SU-DHL-6 (cell line): ENCODE measurements around the gene ALOX12.
"Not testable (repeated sequence)": the region's sequence is repeated elsewhere in the genome, so short reads cannot be mapped to it uniquely, and the experiment has no call there.

ENCODE experiments used
- H2AFZ ChIP-seq: fragments of 200-600 bp; sonication (generic); 2 replicates; pipeline ENCODE4 v1.6.1; 2014; ENCODE audit warnings: low read depth, mild to moderate bottlenecking, moderate library complexity, mixed read lengths, antibody characterized with exemption, low read length; ENCODE audit not compliant: severe bottlenecking
- H3F3A ChIP-seq: fragments of 200-600 bp; shearing (Covaris generic); 2 replicates; pipeline ENCODE4 v1.6.0; 2016; ENCODE audit warnings: antibody characterized with exemption, mild to moderate bottlenecking; ENCODE audit not compliant: insufficient read depth
- H3K27ac ChIP-seq: fragments of 200-600 bp; sonication (generic); 2 replicates; pipeline ENCODE4 v1.5.1; 2016; ENCODE audit warnings: low read depth, mild to moderate bottlenecking, low read length, moderate library complexity, mixed read lengths
- H3K27me3 ChIP-seq: fragments of 200-600 bp; sonication (generic), shearing (Covaris generic); 2 replicates; pipeline ENCODE4 v1.6.0; 2014; ENCODE audit warnings: mild to moderate bottlenecking, low read length
- H3K36me3 ChIP-seq: fragments of 200-600 bp; sonication (generic); 2 replicates; pipeline ENCODE4 v1.6.1; 2014; ENCODE audit warnings: mild to moderate bottlenecking, low read length, mixed read lengths
- H3K4me2 ChIP-seq: fragments of 300-600, 200-600 bp; shearing (Covaris generic), sonication (generic); 2 replicates; pipeline ENCODE4 v1.6.0; 2014; ENCODE audit warnings: low read length, low read depth, mild to moderate bottlenecking; ENCODE audit not compliant: poor library complexity, severe bottlenecking
- H3K4me3 ChIP-seq: fragments of 200-600 bp; sonication (generic); 2 replicates; pipeline ENCODE4 v1.5.1; 2014; ENCODE audit warnings: antibody characterized with exemption, low read length, mild to moderate bottlenecking, mixed read lengths; ENCODE audit not compliant: insufficient read depth, poor library complexity, severe bottlenecking
- H3K79me2 ChIP-seq: fragments of 200-600 bp; sonication (generic); 2 replicates; pipeline ENCODE4 v1.6.1; 2014; ENCODE audit warnings: mild to moderate bottlenecking, low read length, moderate library complexity; ENCODE audit not compliant: insufficient read depth
- H3K9ac ChIP-seq: fragments of 200-600 bp; sonication (generic); 2 replicates; pipeline ENCODE4 v1.7.0; 2014; ENCODE audit warnings: mild to moderate bottlenecking, low read length
- H3K9me2 ChIP-seq: fragments of 200-600 bp; sonication (generic); replicated peaks from 2 replicates; pipeline ENCODE4 v1.6.1; 2014; ENCODE audit warnings: low read length; ENCODE audit not compliant: insufficient read depth
- H3K9me3 ChIP-seq: fragments of 200-600 bp; sonication (generic); 2 replicates; pipeline ENCODE4 v1.6.1; 2014; ENCODE audit warnings: low read length, mixed read lengths; ENCODE audit not compliant: insufficient read depth
- H4K20me1 ChIP-seq: fragments of 200-600 bp; sonication (generic); 2 replicates; pipeline ENCODE4 v1.6.1; 2014; ENCODE audit warnings: low read depth, mild to moderate bottlenecking, antibody characterized with exemption, low read length, moderate library complexity, mixed read lengths
- CTCF ChIP-seq: fragments of 200-600 bp; sonication (generic); IDR thresholded peaks from one replicate; pipeline ENCODE4 v1.5.1; 2017; ENCODE audit warnings: antibody characterized with exemption, mild to moderate bottlenecking, low read length, moderate library complexity; ENCODE audit not compliant: insufficient read depth, poor library complexity, severe bottlenecking
- EZH2phosphoT487 ChIP-seq: fragments of 200-600 bp; sonication (generic), shearing (Covaris generic); conservative IDR thresholded peaks from 2 replicates; pipeline ENCODE4 v1.6.1; 2018; ENCODE audit warnings: mild to moderate bottlenecking, antibody characterized with exemption, low read length, moderate library complexity, mixed read lengths

ALOX12 gene

GRCh38 chr17:7043497-7044198 lies 47.8 kb downstream of the ALOX12 start, which contains the start of gene SLC16A11:
TSS of gene SLC16A11 (minus strand) at chr17:7044092. CDS start at chr17:7043513, 579 bp downstream.
- Histone ChIP-seq H4K20me1 (no peaks in the 10 kb centered on the region), H3K9ac (no peak within 1 kb of the TSS), H3K4me3 (no peak within 1 kb of the TSS), H3K9me3 (no peaks in the 10 kb centered on the region), H3K4me2 (no peak within 1 kb of the TSS), H2AFZ (no peak within 1 kb of the TSS), H3K27ac (no peak within 1 kb of the TSS), H3F3A (no peaks in the 10 kb centered on the region), H3K9me2 (no peaks in the 10 kb centered on the region), H3K36me3 (no peaks in the 10 kb centered on the region), H3K79me2 (no peaks in the 10 kb centered on the region), H3K27me3 (no peaks in the 10 kb centered on the region)
- TF ChIP-seq EZH2phosphoT487 (no peak), CTCF (no peak)

- Histone ChIP-seq H3K79me2 (no peaks in the 10 kb centered on the region), H3F3A (no peaks in the 10 kb centered on the region), H3K27ac (no peak overlapping the region), H3K9ac (no peak overlapping the region), H3K9me2 (no peaks in the 10 kb centered on the region), H2AFZ (no peak overlapping the region), H3K36me3 (no peaks in the 10 kb centered on the region), H3K4me3 (no peak overlapping the region), H4K20me1 (no peaks in the 10 kb centered on the region), H3K27me3 (no peaks in the 10 kb centered on the region), H3K9me3 (no peaks in the 10 kb centered on the region), H3K4me2 (no peak overlapping the region)
- TF ChIP-seq CTCF, result peak; percentile 54
- no peak for TF ChIP-seq EZH2phosphoT487
Measured at GRCh38 chr17:7045492-7046126, 49.8 kb downstream of the ALOX12 start.

GRCh38 chr17:7046127-7046724 lies 50.4 kb downstream of the ALOX12 start:
- no peaks in the 10 kb centered on the region for H3F3A ChIP-seq
- no peak overlapping the region for H3K27ac ChIP-seq
- peak overlapping the region; percentile 30 for H2AFZ ChIP-seq
- no peaks in the 10 kb centered on the region for H3K27me3 ChIP-seq
- no peaks in the 10 kb centered on the region for H3K79me2 ChIP-seq
- H3K9me3 ChIP-seq, result no peaks in the 10 kb centered on the region
- TF ChIP-seq CTCF (no peak), EZH2phosphoT487 (no peak)
- H3K4me2 ChIP-seq, result no peak overlapping the region
- no peak overlapping the region for H3K9ac ChIP-seq
- no peaks in the 10 kb centered on the region for H3K36me3 ChIP-seq
- H3K4me3 ChIP-seq, result no peak overlapping the region
- H3K9me2 ChIP-seq, result no peaks in the 10 kb centered on the region
- H4K20me1 ChIP-seq, result no peaks in the 10 kb centered on the region

GRCh38 chr17:7046725-7047397 lies 51.0 kb downstream of the ALOX12 start:
- H3K9me2 ChIP-seq, H3K4me3 ChIP-seq, H3K9ac ChIP-seq, H3K9me3 ChIP-seq, H3K36me3 ChIP-seq, H3K27me3 ChIP-seq, H3F3A ChIP-seq, H3K4me2 ChIP-seq, H3K27ac ChIP-seq, H3K79me2 ChIP-seq, H4K20me1 ChIP-seq: not testable (repeated sequence)
- peak overlapping the region; percentile 30 for H2AFZ ChIP-seq
